NCI-H146 (cell line): Measurements from ENCODE around the gene SLC25A23.
"Not testable (repeated sequence)": the region's sequence is repeated elsewhere in the genome, so short reads cannot be mapped to it uniquely, and the experiment has no call there.

Source experiments
- DNase-seq: peaks from one replicate; lab custom pipeline; 2025; lab: John Stamatoyannopoulos, UW

SLC25A23 gene

GRCh38 chr19:6457958-6458694 is 1.5 kb downstream of the SLC25A23 start:
- no peak for DNase-seq

DNA sequence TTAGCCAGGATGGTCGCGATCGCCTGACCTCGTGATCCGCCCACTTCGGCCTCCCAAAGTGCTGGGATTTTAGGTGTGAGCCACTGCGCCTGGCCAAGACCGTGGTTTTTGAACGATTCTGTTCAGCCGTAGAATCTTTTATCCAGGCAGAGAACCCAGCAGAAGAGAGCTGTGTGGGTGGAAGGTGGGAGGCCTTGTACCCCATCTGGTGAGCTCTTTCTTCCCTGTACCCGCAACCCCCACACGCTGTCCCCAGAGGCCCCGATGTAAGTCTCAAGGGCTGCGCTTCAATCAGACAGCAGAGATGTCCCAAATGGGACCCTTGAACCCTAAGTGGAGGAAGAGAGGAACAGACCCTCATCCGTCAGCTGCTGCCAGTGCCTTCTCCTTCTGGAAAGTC is 3.7 kb downstream of the SLC25A23 start:
- DNase-seq: no peak

GRCh38 chr19:6453951-6454565 is 5.5 kb downstream of the SLC25A23 start:
- no peak for DNase-seq

DNA sequence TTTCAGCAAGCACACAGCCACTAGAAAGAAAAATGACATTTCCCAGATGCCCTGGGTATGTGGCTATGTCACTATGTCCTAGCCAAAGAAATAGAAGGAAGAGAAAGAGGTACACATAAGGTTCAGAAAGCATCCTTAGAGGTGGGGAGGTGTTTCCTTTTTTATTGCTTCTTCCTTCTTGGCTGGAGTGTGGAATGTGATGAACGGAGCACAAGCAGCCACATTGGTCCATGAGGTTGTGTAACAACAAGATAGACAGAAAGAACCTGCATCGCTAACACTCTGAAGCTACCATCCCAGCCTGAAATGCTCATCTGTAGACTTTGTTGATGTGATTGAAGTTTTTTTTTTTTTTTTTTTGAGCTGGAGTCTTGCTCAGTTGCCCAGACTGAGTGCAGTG is 6.7 kb downstream of the SLC25A23 start:
- DNase-seq: no peak

- DNase-seq: no peak
These were observed 7.4 kb downstream of the SLC25A23 start for GRCh38 chr19:6452223-6452614.

DNA sequence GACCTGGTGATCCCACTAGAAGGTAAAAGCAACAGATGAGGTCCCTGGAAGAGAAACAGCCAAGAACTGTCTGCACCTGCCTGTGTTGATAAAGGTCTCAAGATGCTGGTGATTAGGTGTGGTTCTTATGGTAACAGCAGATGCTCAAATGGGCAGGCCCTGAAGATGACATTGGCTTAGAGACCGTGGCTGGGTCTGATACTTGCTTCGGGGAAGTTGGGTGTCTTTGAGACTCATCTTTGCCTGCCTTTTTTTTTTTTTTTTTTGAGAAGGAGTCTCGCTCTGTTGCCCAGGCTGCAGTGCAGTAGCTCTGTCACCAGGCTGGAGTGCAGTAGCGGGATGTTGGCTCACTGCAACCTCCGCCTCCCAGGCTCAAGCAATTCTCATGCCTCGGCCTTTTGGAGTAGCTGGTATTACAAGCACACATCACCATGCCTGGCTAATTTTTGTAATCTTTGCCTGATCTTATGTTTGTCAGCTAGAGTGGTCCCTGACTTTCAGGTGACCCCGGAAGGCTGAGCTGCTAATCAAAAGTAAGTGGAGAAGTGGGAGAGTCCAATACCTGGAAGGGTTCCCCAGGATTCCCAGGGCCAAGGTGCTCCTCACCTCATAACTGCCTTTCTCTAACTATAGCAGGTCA is 7.9 kb downstream of the SLC25A23 start:
- DNase-seq: no peak

GRCh38 chr19:6450166-6450565 is 9.4 kb downstream of the SLC25A23 start:
- no peak for DNase-seq

- no peak for DNase-seq
These were observed 11.5 kb downstream of the SLC25A23 start for GRCh38 chr19:6448045-6448444.

DNA sequence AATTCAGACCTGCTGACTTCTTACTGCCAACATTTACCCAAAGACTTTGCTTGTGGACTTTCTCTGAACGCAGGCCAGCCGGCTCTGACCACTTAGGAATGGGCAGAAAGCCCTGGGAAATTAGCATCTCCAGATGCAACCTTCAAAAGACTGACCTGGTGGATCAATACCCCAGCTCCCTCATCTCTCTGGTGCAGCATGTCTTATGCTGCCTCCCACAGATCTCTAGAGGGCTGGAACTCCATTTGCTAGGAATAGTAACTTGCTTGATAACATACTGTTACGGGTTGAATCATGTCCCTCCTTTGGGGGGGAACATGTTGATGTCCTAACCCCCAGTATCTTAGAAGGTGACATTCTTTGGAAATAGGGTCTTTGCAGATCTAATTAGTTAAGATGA is 13.1 kb downstream of the SLC25A23 start:
- DNase-seq: no peak

DNA sequence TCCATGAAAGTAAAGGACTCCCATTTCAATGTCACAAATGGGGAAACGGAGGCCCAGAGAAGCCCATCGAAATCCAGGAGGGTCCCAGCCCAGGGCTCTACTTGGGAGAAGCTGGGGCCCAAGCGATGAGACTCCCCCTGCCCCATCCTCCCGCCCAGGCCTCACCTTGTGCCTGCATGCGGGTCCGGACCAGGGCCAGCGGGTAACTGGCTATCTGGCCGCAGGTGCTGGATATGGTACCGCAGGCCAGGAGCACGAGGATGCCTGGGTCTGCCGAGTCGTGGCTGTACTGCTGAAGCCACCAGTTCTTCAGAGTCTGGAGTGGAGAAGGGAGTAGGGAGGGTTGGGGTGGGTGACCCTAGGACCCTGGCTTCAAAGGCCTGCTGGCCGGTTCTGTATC is 15.6 kb downstream of the SLC25A23 start:
- no peak for DNase-seq

DNA sequence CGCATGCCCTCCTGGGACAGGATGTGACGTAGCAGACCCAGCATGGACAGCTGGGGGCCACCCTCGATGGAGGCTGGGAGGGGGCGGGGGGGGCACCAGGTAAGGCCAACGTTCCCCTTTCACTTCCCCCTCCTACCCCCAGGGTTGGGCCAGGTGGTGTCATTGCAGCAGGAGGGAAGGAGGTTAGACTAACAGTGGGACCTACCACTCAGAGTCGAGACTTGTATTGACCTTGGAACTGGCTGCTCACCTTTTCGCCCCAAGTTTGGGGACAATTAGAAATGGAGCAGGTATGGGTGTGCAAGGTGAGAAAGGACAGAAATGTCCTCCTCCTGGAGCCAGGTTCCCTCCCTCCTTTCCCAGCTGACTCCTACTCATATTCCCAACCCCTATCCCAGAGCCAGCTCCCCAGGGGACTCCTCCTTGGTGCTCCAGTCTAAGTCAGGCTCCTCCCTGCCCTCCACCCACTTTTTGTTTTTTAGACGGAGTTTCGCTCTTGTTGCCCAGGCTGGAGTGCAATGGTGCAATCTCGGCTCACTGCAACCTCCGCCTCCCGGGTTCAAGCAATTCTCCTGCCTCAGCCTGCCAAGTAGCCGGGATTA is 17.4 kb downstream of the SLC25A23 start:
- DNase-seq: no peak

DNA sequence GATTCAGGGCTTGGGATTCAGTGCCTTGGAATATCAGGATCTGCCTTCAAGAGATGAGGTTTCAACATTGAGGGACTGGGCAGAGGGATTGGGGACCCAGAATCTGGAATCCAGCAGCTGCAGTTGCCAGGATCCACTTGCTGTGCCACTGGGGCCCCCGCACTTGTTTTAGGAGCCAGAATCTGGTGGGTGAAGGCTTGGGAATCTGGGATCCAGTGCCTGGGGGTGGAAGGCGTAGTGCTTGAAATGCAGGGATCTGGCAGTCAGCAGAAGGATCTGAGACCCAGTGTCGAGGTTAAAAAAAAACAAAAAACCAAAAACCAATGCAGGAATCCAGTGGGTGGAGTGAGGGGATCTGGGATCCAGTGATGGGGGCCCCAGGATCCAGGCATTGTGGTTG is 18.7 kb downstream of the SLC25A23 start:
- no peak for DNase-seq

- DNase-seq: no peak
These were observed 19.8 kb downstream of the SLC25A23 start for GRCh38 chr19:6439743-6440142.

GRCh38 chr19:6433663-6434062 is 25.9 kb downstream of the SLC25A23 start, which contains the start of gene SLC25A41:
Gene SLC25A41 (minus strand): TSS chr19:6433763. CDS start chr19:6433693, 70 bp downstream.
- no peak for DNase-seq

- DNase-seq: no peak
These were observed 26.4 kb downstream of the SLC25A23 start for GRCh38 chr19:6433165-6433564.

DNA sequence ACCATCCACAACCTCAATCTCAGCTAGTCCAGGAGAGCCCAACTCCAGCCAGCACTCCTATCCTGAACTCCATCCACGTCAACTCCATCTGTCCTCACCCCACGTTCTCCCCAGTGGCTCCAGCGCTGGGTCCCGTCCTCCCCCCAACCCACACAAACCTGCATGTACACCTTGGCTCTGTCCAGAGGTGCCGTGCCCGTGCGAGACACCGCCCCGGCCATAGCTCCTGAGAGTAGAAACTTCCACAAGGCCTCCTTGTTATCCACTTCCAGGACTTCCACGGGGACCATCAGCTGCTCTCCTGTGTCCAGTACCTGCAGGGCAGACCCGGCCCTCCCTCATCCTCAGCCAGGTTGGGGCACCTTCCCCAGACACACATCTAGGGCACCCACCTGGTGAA is 27.7 kb downstream of the SLC25A23 start:
- no peak for DNase-seq

DNA sequence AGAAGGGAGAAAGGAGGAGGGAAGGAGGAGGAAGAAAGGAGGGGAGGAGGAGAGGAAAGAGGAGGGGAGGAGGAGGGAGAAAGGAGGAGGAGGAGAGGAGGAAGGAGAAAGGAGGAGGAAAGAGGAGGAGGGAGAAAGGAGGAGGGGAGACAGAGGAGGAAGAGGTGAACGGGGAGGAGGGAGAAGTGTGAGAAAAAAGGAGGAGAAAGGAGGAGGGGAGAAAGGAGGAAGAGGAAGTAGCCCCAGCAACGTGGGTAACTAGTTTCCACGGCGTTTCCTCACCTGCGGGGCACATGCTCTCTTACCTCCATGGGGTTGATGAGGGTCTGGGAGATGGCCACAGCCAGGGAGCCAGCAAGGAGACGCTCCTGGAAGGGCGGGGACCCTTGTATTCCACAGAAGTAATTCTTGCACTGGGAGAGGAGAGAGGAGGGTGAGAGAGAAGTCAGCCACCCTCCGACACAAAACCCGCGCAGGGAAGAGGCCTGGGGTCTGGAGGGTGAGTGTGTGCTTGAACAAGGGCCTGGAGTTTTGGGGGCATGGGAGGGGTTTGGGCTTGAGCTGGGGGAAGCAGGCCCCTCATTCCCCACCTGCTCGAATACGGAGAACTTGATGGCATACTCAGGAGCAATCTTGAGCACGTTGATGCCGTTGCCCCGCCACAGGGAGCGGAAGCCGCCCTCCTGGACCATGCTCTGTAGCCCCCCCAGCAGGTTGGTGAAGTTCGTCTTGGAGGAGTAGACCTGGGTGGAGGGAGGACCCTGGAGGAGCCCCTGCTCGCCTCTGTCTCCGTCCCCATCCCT is 30.0 kb downstream of the SLC25A23 start:
- no peak for DNase-seq

DNA sequence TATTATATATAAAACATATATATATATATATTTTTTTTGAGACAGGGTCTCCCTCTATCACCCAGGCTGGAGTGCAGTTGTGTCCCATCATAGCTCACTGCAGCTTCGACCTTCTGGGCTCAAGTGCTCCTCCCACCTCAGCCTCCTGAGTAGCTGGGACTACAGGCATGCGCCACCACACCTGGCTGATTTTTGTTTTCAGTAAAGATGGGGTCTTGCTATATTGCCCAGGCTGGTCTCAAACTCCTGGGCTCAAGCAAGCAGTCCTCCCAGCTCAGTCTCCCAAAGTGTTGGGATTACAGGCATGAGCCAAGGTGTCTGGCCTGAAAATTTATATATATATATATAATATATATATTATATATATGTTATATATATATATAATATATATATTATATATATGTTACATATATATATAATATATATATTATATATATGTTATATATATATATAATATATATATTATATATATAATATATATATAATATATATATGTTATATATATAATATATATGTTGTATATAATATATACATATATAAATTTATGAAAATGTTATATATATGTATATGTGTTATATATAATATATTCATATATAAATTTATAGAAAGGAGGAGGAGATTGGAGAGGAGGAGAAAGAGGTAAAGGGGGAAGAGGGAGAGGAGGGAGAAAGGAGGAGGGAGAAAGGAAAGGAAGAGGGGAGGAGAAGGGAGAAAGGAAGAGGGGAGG is 30.7 kb downstream of the SLC25A23 start:
- not testable (repeated sequence) for DNase-seq

DNA sequence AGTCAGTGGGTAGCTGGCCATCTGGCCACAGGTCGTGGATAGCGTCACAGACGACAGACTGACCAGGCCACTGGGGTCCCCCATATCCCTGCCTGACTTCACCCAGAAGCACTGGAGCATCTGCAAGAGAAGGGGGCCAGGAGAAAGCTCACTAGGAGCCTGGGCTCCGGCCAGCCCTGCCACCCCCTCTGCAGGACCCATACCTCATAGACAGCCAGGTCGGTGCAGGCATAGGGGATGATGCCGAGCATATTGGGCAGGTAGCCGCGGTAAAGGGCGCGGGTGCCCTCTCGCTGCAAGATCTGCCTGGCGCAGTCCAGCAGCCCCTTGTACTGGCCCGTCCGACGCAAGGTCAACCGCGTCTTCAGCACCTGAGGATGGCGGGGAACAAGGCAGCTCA is 32.5 kb downstream of the SLC25A23 start:
- DNase-seq: no peak

DNA sequence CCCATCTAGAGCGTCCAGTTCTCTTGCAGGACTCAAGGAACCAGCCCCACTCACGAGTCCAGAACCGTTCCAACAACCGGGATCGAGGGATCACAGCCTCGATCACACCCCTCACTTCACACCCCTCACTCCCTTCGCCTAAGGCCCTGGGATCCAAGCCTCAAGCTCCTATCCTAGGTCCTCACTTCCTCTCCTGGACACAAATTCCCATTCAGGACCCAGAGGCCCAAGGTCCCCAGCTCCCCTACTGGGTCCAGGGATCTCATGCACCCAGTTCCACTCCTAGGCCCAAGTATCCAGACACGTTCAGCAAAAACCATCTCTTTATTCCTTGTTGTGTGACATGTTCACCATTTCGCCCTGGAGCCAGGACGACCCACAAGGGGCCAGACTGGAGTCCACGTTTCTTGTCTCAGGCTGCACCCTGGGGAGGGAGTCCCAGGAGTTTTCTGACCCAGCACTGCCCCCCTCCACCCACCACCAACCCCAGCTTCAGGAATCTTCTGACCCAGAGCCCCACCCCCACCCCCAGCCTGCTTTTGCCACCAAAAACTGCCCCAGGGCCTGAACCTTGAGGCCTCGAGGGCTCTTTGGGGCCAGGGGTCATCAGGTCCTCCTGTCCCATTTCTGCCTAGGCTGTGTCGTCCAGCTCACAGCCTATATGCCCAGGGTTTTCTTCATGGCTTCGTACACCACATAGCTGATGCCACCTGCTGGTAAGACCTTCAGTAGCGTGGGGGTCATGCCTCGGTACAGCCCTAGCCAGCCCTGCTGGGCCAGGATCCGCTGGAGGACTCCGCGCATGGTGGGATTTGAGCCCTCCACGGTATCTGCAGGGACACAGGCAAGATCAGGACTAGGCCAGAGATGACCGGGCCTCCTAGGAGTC is 33.6 kb downstream of the SLC25A23 start:
- no peak for DNase-seq
